MM.1S (cell line): Measurements from ENCODE around the gene TM7SF3.

Experiments
- CTCF ChIP-seq: fragments of 300-600 bp; sonication (generic); IDR thresholded peaks from 2 replicates; pipeline ENCODE4 v1.5.1; 2016; ENCODE audit warnings: antibody characterized with exemption, low read length, mixed read lengths
- EZH2 ChIP-seq: fragments of 300-600 bp; sonication (generic); optimal IDR thresholded peaks from 2 replicates; pipeline ENCODE3; 2017; ENCODE audit warnings: low read depth, mild to moderate bottlenecking, antibody characterized with exemption, low read length, mixed read lengths

GRCh38 chr12:27008081-27008480 is 6.1 kb downstream of the TM7SF3 start:
- TF ChIP-seq EZH2 (no peak), CTCF (no peak)
